GM18951 (cell line): ENCODE data around the gene ELMOD3.

Source experiments
- POLR2A ChIP-seq: IDR thresholded peaks from 4 replicates; pipeline ENCODE4 v1.6.1; 2011; ENCODE audit warnings: mild to moderate bottlenecking; ENCODE audit not compliant: insufficient read length, insufficient read depth; ENCODE audit errors: extremely low read depth
- in situ Hi-C: fragments of 300-500 bp; cut with MboI; formaldehyde crosslinking; loops from one replicate; pipeline ENCODE4 v1.12.0; 2022; ENCODE audit warnings: low sequenced_read_pairs, mixed read lengths, inconsistent platforms; ENCODE audit not compliant: unreplicated experiment

The ELMOD3 gene

DNA sequence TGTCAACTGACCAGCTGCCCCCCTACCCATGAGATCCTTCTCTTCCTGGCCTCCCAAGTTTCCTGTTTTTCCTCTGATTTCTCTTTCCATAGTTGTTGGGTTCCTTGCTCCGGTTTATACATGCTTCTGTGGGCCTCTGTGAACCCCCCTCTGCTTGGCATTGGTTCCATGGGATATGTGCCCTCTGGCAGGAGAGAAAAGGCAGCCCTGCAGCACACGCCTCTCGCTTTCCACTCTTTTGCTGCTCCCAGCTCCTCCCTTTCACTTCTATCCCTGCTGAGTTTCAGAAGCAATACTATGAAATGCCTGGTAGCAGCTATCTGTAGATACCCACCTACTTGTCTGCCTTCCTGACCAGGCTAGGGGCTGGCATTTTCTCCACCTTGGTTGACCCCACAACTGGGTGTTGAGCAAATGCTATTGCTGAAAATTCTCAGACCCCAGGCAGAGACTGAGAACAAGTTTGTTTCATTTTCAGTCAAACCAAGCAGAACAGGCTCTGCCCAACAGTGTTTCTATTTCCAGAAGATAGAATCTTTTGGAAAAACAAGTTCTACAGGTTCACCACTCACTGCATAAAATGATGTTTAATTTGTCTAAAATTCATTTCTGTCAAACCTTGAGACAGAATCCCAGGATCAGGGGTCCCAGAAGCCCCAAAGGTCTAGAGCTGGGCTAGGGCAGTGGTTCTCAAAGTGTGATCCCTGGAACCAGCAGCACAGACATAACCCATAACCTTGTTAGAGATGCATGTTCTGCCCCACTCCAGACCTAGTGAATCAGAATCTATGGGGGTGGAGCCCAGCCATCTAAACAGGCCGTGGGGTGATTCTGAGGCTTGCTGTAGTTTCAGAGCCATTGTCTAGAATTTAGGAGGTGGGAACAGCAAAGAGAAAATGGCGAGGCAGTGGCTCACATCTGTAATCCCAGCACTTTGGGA, 42.2 kb downstream of the ELMOD3 start:
- TF ChIP-seq POLR2A = no peak
- in situ Hi-C loops = no loop called here

DNA sequence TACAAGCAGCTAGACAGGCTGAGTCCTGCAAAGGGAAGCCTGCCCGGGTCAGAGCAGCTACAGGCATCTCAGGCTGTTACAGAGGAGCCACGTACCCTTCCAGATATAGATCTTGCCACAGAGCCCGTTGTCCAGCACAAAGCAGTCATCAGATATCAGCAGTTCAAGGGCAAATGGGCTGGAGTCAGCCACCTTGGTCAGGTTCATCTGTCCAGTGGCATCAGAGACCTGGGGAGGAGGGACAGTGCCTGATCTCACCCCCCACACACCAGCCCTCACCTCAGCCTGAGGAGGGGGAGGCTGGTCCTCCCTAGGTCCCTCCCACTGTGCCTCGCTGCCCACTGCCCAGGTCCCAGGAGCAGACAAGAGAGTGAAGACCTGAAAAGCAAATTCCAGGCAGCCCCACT, 43.4 kb downstream of the ELMOD3 start:
- in situ Hi-C loops = no loop called here
- TF ChIP-seq POLR2A = no peak

DNA sequence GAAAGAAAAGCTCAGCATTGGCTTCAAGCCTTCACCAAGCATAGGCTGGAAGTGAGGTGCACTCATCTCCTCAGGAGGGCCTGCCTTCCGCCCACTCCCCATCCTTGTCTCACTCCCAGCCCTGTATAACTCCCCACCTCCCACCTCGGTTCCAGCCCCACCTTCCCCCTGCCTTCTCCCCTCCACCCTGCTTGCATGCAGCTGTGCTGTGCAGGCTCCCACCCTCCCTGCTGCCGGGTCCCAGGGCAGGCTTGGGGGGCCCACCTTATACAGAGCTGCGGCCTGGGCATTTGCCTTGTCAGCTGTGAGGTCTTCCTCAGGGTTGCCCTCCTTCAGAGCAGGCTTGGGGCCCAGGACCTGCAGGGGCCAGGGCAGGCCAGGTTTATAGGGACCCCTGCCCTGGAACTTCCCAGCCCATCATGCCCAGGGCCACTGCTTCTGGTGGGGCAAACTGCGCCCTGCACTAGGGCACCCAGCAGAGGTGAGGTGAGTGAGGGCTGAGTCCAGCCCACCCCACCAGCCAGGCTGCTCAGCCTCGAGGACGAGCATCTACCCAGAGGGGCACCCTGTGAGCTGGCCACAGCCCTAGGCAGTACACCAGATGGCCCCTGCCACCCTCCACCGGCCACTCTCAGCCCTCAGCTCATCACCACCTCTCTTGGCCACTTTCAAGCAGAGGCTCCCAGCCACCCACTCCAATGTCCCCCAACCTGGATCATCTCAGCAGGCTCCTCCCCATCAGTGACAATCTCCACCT, 44.0 kb downstream of the ELMOD3 start:
- in situ Hi-C loops = no loop called here
- no peak for TF ChIP-seq POLR2A

DNA sequence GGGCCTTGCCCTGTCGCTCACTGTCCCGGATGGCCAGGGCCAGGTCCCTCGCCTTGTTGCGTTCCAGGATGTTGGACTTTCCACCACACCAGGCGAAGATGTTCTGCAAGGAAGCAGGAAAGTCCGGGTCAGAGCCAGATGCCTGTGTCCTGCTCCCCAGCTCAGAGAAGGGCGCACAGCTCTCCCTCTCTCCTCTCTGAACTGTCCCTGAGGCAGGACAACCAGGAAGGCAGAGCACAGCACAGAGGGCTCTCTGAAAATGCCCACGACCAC, 44.5 kb downstream of the ELMOD3 start:
- in situ Hi-C loops = no loop called here
- no peak for TF ChIP-seq POLR2A

DNA sequence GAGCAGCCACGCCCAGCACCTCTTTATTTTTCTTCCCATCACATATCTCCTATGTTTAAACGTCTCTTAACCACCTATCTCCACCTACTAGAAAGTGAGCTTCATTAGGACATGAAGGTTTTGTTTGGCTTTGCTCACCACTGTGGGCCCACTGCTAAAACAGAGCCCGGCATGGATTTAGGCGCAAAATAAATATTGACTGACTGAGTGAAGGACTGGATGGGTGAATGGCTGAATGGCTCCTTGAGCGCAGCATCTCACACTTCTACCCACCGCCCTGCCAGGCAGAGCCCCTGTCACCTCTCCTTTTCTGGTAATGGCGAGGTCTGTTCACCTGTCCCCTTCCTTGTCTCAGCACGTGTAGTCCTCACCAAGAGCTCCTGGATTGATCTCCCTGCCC, 45.5 kb downstream of the ELMOD3 start:
- in situ Hi-C loops = no loop called here
- no peak for TF ChIP-seq POLR2A

- in situ Hi-C loops = no loop called here
- no peak for TF ChIP-seq POLR2A
Observed at GRCh38 chr2:85400541-85401463, 46.2 kb downstream of the ELMOD3 start.

DNA sequence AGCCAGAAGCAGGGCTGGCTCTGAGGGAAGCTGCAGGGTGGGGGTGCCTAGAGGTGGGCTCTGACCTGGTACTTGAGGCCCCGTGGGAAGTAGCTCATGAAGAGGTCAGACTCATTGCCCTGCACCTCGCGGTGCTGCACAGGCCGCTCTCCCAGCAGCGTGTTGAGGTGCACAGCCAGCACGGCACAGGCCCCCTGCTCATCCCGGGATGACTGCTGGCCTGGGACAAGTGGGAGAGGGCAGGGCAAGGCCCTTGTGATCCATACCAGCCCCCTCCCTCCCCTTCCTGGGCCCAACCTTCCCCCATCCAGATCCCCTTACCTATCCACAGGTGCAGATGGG, 46.9 kb downstream of the ELMOD3 start:
- in situ Hi-C loops = no loop called here
- no peak for TF ChIP-seq POLR2A

DNA sequence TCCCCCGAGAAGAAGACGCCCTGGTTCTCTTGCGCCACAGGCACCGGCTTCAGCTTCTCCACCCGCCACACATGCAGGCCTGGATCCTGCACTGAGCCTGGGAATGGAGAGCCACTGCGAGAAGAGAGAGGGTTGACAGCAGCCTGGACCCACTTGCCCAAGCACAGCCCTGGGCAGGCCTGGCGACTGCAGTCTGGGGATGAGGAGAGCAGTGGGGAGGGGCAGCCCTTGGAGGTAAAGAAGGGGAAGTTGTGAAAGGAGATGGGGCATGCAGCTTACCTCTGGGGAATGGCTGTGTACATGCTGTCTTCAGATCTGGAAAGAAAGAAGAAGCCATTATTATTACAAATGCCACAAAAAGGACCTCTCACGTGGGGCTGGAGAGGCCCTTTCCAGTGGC, 47.3 kb downstream of the ELMOD3 start:
- no peak for TF ChIP-seq POLR2A
- in situ Hi-C loops = no loop called here

DNA sequence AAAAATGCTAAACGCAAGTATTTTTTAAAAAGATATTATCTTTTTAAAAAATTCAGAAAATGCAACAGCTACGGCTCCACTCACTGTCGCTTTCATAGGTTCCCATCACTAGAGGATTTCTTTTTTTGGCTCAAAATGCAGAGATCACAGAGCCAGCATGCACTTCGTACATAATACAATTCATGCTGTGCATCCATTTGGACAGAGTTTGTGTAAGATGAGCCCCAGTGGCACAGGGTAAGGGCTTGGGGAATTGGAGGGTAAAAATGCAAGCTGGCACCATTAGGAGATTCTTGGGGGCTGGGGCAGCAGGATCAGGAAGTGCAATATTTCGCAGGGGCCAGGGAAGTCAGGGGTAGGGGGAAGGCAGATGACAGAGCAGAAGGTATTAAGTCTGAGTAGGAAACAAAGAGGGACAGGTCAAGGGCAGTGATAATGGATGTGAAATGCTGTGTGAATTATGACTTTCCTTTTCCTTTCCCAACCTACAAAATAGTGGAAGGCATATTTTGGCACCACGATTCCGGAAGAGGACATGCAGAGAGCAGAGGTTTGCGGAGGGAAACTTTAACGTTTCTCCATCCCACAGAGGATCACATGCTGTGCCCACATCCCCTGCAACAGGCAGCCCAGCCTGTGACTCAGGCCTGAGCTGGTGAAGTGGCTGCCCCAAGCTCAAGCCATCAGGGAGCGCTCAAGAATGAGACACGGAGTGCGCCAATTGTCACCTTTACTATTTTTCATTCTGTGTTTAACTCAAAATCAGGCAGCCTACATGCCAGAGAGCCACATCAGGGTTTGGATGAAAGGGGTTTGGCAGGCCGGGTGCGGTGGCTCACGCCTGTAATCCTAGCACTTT, 50.9 kb downstream of the ELMOD3 start:
- in situ Hi-C loops = no loop called here
- no peak for TF ChIP-seq POLR2A

- peak; percentile 47 for TF ChIP-seq POLR2A
- in situ Hi-C loops = no loop called here
Observed at GRCh38 chr2:85409845-85410583, 55.4 kb downstream of the ELMOD3 start, which contains the start of gene CAPG. Gene CAPG, minus strand, starts transcription at chr2:85410366. Its CDS starts 8,221 bp downstream, at chr2:85402145.

DNA sequence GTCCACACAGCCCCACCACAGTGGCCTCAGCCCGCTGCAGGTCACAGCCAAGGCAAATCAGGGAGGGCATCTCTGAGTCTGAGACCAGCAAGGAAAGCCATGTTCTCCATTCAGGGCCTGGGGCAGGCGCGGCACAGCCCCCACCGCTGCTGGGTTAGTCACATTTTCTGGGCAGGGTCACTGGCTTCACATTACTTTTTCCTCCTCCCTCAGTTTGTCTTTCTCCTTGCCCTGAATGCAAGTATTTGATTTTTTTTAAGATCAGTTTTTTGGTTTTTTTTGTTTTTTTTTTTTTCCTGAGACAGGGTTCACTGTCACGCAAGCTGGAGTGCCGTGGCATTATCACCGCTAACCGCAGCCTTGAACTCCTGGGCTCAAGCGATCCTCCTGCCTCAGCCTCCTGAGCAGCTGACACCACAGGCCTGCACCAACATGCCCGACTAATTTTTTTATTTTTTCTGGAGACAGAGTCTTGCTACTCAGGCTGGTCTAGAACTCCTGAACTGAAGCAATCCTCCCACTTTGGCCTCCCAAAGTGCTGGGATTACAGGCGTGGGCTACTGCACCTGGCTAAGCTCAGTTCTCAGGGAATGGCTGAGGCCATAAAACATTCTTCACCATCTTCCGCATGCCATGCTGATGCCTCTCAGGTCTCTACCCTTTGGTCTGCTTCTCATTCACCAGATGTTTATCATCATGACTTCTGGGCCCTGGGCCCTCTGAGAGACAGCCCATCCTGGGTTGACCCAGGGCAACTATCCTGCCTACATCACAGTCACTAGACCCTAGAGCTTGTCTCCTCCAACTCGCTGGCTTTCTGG, 56.2 kb downstream of the ELMOD3 start:
- TF ChIP-seq POLR2A = no peak
- in situ Hi-C loops = no loop called here
